ENCODE measurements around the gene NPL. TPM values are rescaled to one million over a fixed set of nuclear protein-coding genes. Genes with fewer than 3 reads are reported as not detected.

The NPL gene
- polyA plus RNA-seq, 1 donor (not counting 4 experiments of a cell fraction or from before 2014, with no cell fraction given), result 9.0 TPM

GRCh38 chr1:182778862-182779261 lies 10.7 kb upstream of the NPL start:
- no peak overlapping the region for H3K4me2 ChIP-seq (ENCODE audit: control insufficient read depth, extremely low read depth, insufficient read depth, low read depth, low read length)
- H3K4me3 ChIP-seq (ENCODE audit: control insufficient read depth in 2 of 3, extremely low read depth in 1 of 3, insufficient read depth in 2 of 3, low read depth in 1 of 3, low read length in 3 of 3), result no peak overlapping the region
- DNase-seq (ENCODE audit: low read depth, low spot score), result no peak
- no peaks in the 10 kb centered on the region for H3K9me3 ChIP-seq (ENCODE audit: control insufficient read depth, low read depth, low read length)
- H3K36me3 ChIP-seq (ENCODE audit: control insufficient read depth in 2 of 2, extremely low read depth in 1 of 2, insufficient read depth in 2 of 2, low read length in 2 of 2), result no peaks in the 10 kb centered on the region
- H3K9ac ChIP-seq (ENCODE audit: control insufficient read depth, extremely low read depth, insufficient read depth, low read length), result no peak overlapping the region
- TF ChIP-seq EZH2 (IDR thresholded peaks at IDR 0.05; ENCODE audit: low read length), result no peak
- no peak for TF ChIP-seq CTCF (optimal IDR thresholded peaks at IDR 0.05 in 1 of 3, IDR thresholded peaks at IDR 0.05 in 1 of 3, conservative IDR thresholded peaks at IDR 0.05 in 1 of 3; ENCODE audit: extremely low read depth in 1 of 3, insufficient read depth in 2 of 3, low read length in 3 of 3)
- no peaks in the 10 kb centered on the region for H3K27me3 ChIP-seq (ENCODE audit: control insufficient read depth, extremely low read depth, insufficient read depth, low read length)
- no peaks in the 10 kb centered on the region for H3K9me1 ChIP-seq (ENCODE audit: control insufficient read depth, extremely low read depth, insufficient read depth, low read length)
- no peaks in the 10 kb centered on the region for H3K79me2 ChIP-seq (ENCODE audit: control insufficient read depth, insufficient read depth, low read length)
- H3K27ac ChIP-seq (ENCODE audit: control insufficient read depth, insufficient read depth, low read length), result no peak overlapping the region
- no peaks in the 10 kb centered on the region for H3K4me1 ChIP-seq (ENCODE audit: control insufficient read depth, extremely low read depth, insufficient read depth, low read length)
- dilution Hi-C loops (cut with MboI; ENCODE audit: extremely low pct_ligation_motif_present, low sequenced_read_pairs), result loop anchor here (25.0 kb wide), 1 partner anchor 192 kb away; the partner anchor contains the start of gene RNASEL
- no peaks in the 10 kb centered on the region for H4K20me1 ChIP-seq (ENCODE audit: control insufficient read depth, extremely low read depth, insufficient read depth, low read length)
- no peak overlapping the region for H2AFZ ChIP-seq (ENCODE audit: control insufficient read depth, low read length)
- FAIRE-seq, result no peak

GRCh38 chr1:182779530-182779929 lies 10.0 kb upstream of the NPL start:
- Histone ChIP-seq H3K9me3 (ENCODE audit: control insufficient read depth, low read depth, low read length) (no peaks in the 10 kb centered on the region), H3K9me1 (ENCODE audit: control insufficient read depth, extremely low read depth, insufficient read depth, low read length) (no peaks in the 10 kb centered on the region), H3K4me2 (ENCODE audit: control insufficient read depth, extremely low read depth, insufficient read depth, low read depth, low read length) (no peak overlapping the region), H4K20me1 (ENCODE audit: control insufficient read depth, extremely low read depth, insufficient read depth, low read length) (no peaks in the 10 kb centered on the region), H3K79me2 (ENCODE audit: control insufficient read depth, insufficient read depth, low read length) (no peaks in the 10 kb centered on the region), H3K36me3 (ENCODE audit: control insufficient read depth in 2 of 2, extremely low read depth in 1 of 2, insufficient read depth in 2 of 2, low read length in 2 of 2) (no peaks in the 10 kb centered on the region), H3K9ac (ENCODE audit: control insufficient read depth, extremely low read depth, insufficient read depth, low read length) (no peak overlapping the region), H3K27me3 (ENCODE audit: control insufficient read depth, extremely low read depth, insufficient read depth, low read length) (no peaks in the 10 kb centered on the region), H3K4me3 (ENCODE audit: control insufficient read depth in 2 of 3, extremely low read depth in 1 of 3, insufficient read depth in 2 of 3, low read depth in 1 of 3, low read length in 3 of 3) (no peak overlapping the region), H3K4me1 (ENCODE audit: control insufficient read depth, extremely low read depth, insufficient read depth, low read length) (no peaks in the 10 kb centered on the region), H3K27ac (ENCODE audit: control insufficient read depth, insufficient read depth, low read length) (no peak overlapping the region), H2AFZ (ENCODE audit: control insufficient read depth, low read length) (no peak overlapping the region)
- TF ChIP-seq CTCF (optimal IDR thresholded peaks at IDR 0.05 in 1 of 3, IDR thresholded peaks at IDR 0.05 in 1 of 3, conservative IDR thresholded peaks at IDR 0.05 in 1 of 3; ENCODE audit: extremely low read depth in 1 of 3, insufficient read depth in 2 of 3, low read length in 3 of 3) (no peak), EZH2 (IDR thresholded peaks at IDR 0.05; ENCODE audit: low read length) (no peak)
- dilution Hi-C loops (cut with MboI; ENCODE audit: extremely low pct_ligation_motif_present, low sequenced_read_pairs), result loop anchor here (25.0 kb wide), 1 partner anchor 192 kb away; the partner anchor contains the start of gene RNASEL
- FAIRE-seq (no peak), DNase-seq (ENCODE audit: low read depth, low spot score) (no peak)

Measured in keratinocyte (primary cell).